Skin of body (tissue), 2 donors: ENCODE measurements around the gene FFAR2. TPM values are rescaled to one million over a fixed set of nuclear protein-coding genes. Genes with fewer than 3 reads are reported as not detected.
A peak's percentile ranks its signal among the peaks of the same experiment; 100 is the strongest.

Experiments used
- DNase-seq: peaks from one replicate; lab custom pipeline; 2025; lab: John Stamatoyannopoulos, UW
- total RNA-seq: library from RNA; depleted of rRNA; stranded (reverse); fragments of >200 nt; gene quantifications from one replicate; pipeline ENCODE4 v1.2.3, GENCODE V29; 2014

FFAR2 gene
- total RNA-seq, 1 donor from 2014 or later: 0.99 TPM

GRCh38 chr19:35425682-35426081 lies 22.4 kb upstream of the FFAR2 start:
- DNase-seq: no peak

DNA sequence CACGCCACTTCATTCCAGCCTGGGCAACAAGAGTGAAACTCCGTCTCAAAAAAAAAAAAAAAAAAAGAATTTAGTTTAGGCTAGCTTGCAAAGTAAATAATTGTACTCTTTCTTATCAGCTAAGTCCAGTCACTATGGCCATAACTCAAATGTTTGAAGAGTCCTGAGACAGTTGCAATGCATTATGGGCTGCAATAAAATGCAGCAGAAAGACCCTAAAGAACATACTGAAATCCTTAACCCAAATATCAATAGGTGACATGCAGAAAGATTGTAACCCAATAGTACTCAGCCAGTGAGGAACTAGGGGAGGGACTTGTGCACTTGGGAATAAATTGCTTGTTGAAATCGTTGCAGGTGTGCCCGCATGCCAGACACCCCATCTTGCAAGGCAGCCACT lies 20.9 kb upstream of the FFAR2 start:
- DNase-seq: no peak

GRCh38 chr19:35429698-35430408 lies 18.2 kb upstream of the FFAR2 start:
- DNase-seq: no peak

- DNase-seq: no peak
Observed at GRCh38 chr19:35430409-35431144, 17.5 kb upstream of the FFAR2 start.

- no peak for DNase-seq
Observed at GRCh38 chr19:35431145-35431807, 16.8 kb upstream of the FFAR2 start.

DNA sequence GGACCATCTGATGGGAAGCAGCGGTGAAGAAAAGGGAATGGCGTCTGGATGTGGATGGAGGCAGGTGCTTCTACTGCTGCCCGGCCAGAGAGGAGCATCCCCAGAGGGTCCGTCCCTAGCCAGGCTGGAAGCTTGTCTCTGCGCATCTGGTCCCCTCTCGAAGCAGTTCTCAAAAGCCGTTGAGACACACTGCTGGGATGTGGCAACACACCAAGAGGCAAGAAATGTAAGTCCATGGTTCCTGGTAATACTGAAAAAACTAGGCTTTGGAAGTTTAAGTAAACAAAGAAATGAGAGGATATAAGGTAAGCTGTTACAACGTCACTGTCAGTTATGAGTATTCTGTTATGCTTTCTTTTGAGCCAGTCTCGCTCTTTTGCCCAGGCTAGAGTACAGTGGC lies 15.1 kb upstream of the FFAR2 start:
- DNase-seq: no peak

- no peak for DNase-seq
Observed at GRCh38 chr19:35433448-35433847, 14.6 kb upstream of the FFAR2 start.

GRCh38 chr19:35435896-35436295 lies 12.2 kb upstream of the FFAR2 start:
- no peak for DNase-seq

- peak; percentile 93 for DNase-seq
Observed at GRCh38 chr19:35436477-35437405, 11.3 kb upstream of the FFAR2 start.

DNA sequence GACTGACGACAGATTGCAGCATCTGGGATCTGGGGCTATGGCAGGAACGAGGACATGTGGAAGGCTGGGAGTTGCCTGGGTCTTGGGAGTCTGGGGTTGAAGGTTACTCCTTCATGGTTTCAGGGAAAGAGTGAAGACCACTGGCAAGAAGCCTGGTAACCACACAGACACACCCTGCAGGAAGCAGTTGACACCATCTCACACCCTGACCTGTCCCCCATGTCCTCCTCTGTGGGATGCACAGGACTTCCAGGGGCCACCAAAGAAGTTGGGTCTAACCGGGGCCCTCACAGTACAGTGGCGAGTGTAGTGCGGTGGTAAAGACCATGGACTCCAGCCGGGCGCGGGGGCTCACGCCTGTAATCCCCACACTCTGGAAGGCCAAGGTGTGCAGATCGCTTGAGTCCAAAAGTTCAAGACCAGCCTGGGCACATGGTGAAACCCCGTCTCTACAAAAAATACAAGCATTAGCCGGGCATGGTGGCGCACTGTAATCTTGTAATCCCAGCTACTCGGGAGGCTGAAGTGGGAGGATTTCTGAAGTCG lies 10.6 kb upstream of the FFAR2 start:
- no peak for DNase-seq

GRCh38 chr19:35438096-35438495 lies 10.0 kb upstream of the FFAR2 start:
- no peak for DNase-seq

DNA sequence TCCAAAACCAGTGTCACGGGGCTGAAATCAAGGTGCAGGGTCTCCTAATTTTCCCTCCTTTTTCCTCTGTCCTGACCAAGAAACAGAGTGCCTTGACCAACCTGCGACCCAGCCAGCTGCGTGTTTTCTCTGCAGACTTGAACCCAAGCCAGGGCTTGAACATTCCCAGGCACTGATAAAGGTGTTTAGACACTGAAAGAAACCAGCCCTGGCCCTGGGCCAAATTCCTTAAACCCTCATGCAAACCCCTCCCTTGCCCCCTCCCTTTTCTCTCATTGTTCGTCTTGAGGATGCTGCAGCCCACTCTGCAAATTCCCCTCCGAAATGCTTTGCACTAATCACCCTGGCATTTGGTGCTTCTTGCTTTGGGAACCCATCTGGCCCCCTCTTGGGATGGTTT lies 9.5 kb upstream of the FFAR2 start:
- no peak for DNase-seq

GRCh38 chr19:35439921-35440320 lies 8.1 kb upstream of the FFAR2 start:
- no peak for DNase-seq

GRCh38 chr19:35442091-35442490 lies 6.0 kb upstream of the FFAR2 start:
- DNase-seq: no peak

DNA sequence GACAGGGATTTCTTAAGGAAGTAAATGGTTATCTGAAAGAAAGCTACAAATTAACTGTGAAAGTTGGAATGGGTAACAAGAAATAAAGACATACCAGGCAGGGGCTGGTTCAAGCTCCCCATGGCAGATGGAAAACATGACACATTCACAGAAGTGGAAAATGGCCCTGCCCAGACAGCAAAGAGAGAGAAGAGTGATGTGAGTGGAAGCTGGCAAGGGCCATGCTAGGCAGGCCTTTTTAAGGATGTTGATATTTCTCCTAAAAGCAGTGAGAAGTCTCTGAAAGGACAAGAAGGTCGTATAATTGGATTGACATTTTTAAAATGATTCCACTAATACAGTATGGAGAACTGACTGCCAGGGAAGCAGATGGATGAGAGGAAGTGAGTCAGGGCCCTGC lies 3.3 kb upstream of the FFAR2 start:
- no peak for DNase-seq

DNA sequence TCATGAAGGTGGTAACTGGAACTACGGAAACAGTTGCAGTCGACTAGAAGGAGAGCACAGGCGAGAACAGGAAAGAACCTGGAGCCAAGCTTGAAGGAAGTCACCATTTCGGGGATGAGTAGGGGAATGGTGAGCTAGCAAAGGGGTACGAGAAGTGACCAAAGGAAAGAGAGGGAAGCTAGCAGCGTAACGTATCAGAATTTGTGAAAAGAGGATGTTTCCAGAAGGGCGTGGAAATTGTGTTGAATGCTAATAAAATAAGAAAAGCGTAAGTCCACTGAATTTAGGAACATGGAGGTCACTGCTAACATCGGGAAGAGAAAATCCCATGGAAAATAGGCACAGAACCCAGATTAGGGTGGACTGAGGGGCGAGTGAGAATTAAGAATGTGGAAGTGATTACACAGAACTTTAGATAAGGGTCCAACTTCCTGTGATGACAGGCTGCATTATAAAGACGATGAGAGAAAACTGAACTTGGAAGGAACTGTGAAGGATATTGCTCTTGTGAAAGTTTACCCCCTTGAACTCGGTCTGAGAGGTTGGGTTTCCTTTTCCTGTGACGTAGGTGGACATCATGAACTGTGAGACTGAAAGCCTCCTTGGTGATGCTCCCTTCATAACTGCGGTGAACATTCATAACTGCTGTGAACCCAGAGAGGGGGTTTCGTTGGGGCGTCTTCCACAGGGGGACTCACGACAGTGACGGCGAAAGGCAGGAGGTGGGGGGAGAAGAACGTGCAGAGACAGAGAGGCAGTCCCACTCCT lies 2.0 kb upstream of the FFAR2 start:
- peak; percentile 13 for DNase-seq

GRCh38 chr19:35449359-35450043 lies 1.4 kb downstream of the FFAR2 start:
- no peak for DNase-seq

GRCh38 chr19:35451338-35452096 lies 3.5 kb downstream of the FFAR2 start:
- no peak for DNase-seq

GRCh38 chr19:35454663-35455062 lies 6.6 kb downstream of the FFAR2 start:
- DNase-seq: no peak
